Measurements from ENCODE around the gene PTPRE. TPM values are rescaled to one million over a fixed set of nuclear protein-coding genes. Genes with fewer than 3 reads are reported as not detected.

PTPRE gene
- total and polyA plus RNA-seq, 10 of the 15 experiments (the other 5 are each of a cell fraction or from before 2014, with no cell fraction given): 2.9 to 7.6 (median 5.8) TPM

DNA sequence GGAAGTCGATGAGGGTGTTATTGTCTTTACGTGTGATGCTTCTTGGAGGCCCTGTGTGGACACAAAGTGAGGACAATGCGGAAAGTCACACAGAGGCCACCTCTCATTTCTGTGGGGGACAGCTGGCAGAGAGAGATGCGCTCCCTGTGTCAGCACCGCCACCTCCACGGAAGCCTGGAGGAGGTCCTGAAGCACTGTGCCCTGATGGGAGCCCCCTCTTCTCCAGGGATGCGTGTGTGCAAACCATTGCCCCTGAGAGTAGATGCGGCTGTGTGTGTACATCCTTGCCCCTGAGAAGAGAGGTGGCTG, 2.0 kb downstream of the PTPRE start (continued):
- TF ChIP-seq NFXL1 (IDR thresholded peaks at IDR 0.05; ENCODE audit: borderline replicate concordance) (no peak), TARDBP (IDR thresholded peaks at IDR 0.05; ENCODE audit: borderline replicate concordance) (no peak), CREM (IDR thresholded peaks at IDR 0.05; ENCODE audit: low read depth) (no peak), POLR2AphosphoS5 (IDR thresholded peaks at IDR 0.05; ENCODE audit: low read length) (no peak), EED (IDR thresholded peaks at IDR 0.05; ENCODE audit: low read depth) (no peak)

DNA sequence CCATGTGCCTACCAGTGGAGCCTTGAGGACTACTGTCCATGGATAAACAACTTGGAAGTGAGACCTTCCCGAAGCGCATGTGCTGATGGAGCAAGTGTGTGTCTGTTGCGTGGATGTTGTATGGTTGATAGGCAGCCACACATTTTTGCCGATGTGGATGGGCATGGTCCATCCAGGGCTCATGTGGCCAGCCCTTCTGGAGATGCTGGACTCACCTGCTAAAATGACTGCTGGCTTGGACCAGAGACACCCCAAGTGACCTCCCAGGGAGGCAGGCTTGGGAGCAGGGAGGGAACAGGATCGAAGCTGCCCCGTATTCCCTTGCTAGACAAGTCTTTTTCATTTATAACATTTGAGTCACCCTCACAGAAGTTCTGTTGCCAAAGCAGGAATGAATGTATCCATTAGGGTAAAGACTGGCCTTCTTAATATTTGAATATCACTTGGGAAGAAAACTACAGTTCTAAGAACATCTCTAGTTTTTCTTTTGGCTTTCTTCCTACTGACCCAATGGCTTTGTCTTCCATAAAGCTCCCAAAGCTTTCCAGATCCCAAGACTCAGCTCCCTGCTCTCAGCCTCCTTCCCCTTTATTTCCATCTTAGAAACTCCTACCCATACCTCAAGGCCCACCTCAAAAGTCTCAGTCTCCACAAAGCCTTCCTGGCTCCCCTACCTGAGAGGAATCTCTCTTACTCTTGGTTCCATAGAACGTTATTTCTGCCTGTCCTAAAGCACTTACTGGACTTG, 3.0 kb downstream of the PTPRE start:
- no peaks in the 10 kb centered on the region for H3K9me3 ChIP-seq (replicated peaks; ENCODE audit: control insufficient read depth, insufficient read depth, low read length)
- ChIA-PET POLR2A (no interaction called here), CTCF (no interaction called here), SMC1A (ENCODE audit: uncharacterized antibody, unreplicated experiment) (no interaction called here), RAD21 (ENCODE audit: unreplicated experiment) (no interaction called here)
- H3K9ac ChIP-seq (ENCODE audit: control insufficient read depth, insufficient read depth, low read length): no peak overlapping the region
- no peak overlapping the region for H3K4me2 ChIP-seq (ENCODE audit: control insufficient read depth, insufficient read depth)
- in situ Hi-C loops (cut with MboI): no loop called here
- FAIRE-seq (no peak), ATAC-seq (no peak), DNase-seq (ENCODE audit: low read depth, low spot score) (no peak)
- no peaks in the 10 kb centered on the region for H3K36me3 ChIP-seq (ENCODE audit: control insufficient read depth in 2 of 2, insufficient read depth in 2 of 2, low read length in 1 of 2)
- H4K20me1 ChIP-seq (ENCODE audit: control insufficient read depth, insufficient read depth): no peaks in the 10 kb centered on the region
- WGBS (ENCODE audit: insufficient coverage, insufficient replicate concordance, low lambda C conversion rate, missing lambda C conversion rate): 45% methylated on average over 7 of the region's 7 CpGs
- H3K4me1 ChIP-seq (ENCODE audit: control insufficient read depth, insufficient read depth, low read length): no peaks in the 10 kb centered on the region
- no TSS peak for BruUV-seq (replicated peaks)
- no peak overlapping the region for H2AFZ ChIP-seq (ENCODE audit: control insufficient read depth, low read depth, low read length)
- intact Hi-C loops (cut with micrococcal nuclease; ENCODE audit: unreplicated experiment): loop anchor here (10.0 kb wide), 1 partner anchor 245 kb away; no protein-coding TSS in a partner anchor
- H3K79me2 ChIP-seq (ENCODE audit: control insufficient read depth, insufficient read depth, low read length): no peaks in the 10 kb centered on the region
- H3K4me3 ChIP-seq: no peak overlapping the region
- H3K27me3 ChIP-seq (replicated peaks in 1 of 2; ENCODE audit: control insufficient read depth in 2 of 2, insufficient read depth in 2 of 2, low read length in 1 of 2): no peaks in the 10 kb centered on the region; a peak in 2 of 4 replicates
- no peak for TF ChIP-seq SIX5 (IDR thresholded peaks at IDR 0.05; ENCODE audit: low read depth, low read length, severe bottlenecking)
- no peak for TF ChIP-seq HDGF (IDR thresholded peaks at IDR 0.05)
- TF ChIP-seq BCL11A (IDR thresholded peaks at IDR 0.05; ENCODE audit: low read depth, low read length): no peak
- no peak for TF ChIP-seq SRF (IDR thresholded peaks at IDR 0.05; ENCODE audit: low read depth in 2 of 2, low read length in 2 of 2)
- no peak for TF ChIP-seq SIN3A (IDR thresholded peaks at IDR 0.05; ENCODE audit: low read depth, low read length)
- no peak for TF ChIP-seq NFXL1 (IDR thresholded peaks at IDR 0.05; ENCODE audit: borderline replicate concordance)
- TF ChIP-seq, protein P1, sequence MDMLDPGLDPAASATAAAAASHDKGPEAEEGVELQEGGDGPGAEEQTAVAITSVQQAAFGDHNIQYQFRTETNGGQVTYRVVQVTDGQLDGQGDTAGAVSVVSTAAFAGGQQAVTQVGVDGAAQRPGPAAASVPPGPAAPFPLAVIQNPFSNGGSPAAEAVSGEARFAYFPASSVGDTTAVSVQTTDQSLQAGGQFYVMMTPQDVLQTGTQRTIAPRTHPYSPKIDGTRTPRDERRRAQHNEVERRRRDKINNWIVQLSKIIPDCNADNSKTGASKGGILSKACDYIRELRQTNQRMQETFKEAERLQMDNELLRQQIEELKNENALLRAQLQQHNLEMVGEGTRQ (IDR thresholded peaks at IDR 0.05; ENCODE audit: borderline replicate concordance, low read depth, low read length): no peak
- no peak for TF ChIP-seq MXI1 (IDR thresholded peaks at IDR 0.05; ENCODE audit: low read depth, low read length)
- no peak for TF ChIP-seq RCOR1 (conservative IDR thresholded peaks at IDR 0.05; ENCODE audit: low read depth, low read length)
- no peak for TF ChIP-seq CBFB (IDR thresholded peaks at IDR 0.05; ENCODE audit: low read depth)
- no peak for TF ChIP-seq MEF2A (IDR thresholded peaks at IDR 0.05; ENCODE audit: insufficient read depth, low read depth, low read length)
- TF ChIP-seq IRF4 (IDR thresholded peaks at IDR 0.05; ENCODE audit: low read depth, low read length): no peak
- no peak for TF ChIP-seq SUPT20H (IDR thresholded peaks at IDR 0.05; ENCODE audit: borderline replicate concordance, control insufficient read depth, low read depth, low read length)
- no peak for TF ChIP-seq SMAD1 (IDR thresholded peaks at IDR 0.05; ENCODE audit: low read depth, partially characterized antibody)
- TF ChIP-seq BACH1 (IDR thresholded peaks at IDR 0.05; ENCODE audit: borderline replicate concordance): no peak
- TF ChIP-seq FOS (IDR thresholded peaks at IDR 0.05; ENCODE audit: borderline replicate concordance, extremely low read depth, insufficient read length): no peak
- TF ChIP-seq RAD51 (IDR thresholded peaks at IDR 0.05): no peak
- H3K27ac ChIP-seq (ENCODE audit: control insufficient read depth, insufficient read depth): no peak overlapping the region
